HG03064 (cell line): ENCODE results near the gene SDF4.

Experiments used
- ATAC-seq: cut with Tn5 transposase; IDR thresholded peaks from one replicate; pipeline ENCODE4 v1.9.1; 2021; ENCODE audit warnings: low read depth; ENCODE audit not compliant: unreplicated experiment

The SDF4 gene

DNA sequence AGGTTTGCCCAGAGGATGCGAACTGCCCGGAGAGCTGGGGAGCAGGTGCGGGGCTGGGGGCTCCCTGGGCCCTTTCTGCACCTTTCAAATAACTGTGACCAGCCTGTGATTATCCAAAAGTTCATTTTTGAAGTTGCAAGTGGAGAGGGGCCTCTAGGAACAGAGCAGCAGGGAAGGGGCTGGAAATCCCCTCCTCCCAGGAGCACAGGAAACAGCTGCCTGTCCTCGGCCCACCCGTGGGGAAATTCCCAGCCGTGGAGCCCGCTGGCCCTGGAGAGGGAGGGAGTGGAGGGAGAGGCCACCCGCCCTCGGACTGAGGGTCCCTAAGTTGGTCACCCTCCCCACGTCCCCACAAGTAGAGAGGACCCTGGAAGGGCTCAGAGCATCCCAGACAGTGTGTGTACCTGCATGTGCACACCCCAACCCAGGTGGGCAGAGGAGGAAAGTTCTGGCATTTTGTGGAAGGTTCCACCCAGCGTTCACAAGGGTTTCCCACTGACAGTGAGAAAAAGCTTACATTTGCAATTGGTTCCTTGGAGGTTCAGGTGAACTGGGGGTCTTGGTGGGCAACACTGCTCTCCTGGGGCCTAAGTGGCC is 16.6 kb downstream of the SDF4 start:
- no peak for ATAC-seq

DNA sequence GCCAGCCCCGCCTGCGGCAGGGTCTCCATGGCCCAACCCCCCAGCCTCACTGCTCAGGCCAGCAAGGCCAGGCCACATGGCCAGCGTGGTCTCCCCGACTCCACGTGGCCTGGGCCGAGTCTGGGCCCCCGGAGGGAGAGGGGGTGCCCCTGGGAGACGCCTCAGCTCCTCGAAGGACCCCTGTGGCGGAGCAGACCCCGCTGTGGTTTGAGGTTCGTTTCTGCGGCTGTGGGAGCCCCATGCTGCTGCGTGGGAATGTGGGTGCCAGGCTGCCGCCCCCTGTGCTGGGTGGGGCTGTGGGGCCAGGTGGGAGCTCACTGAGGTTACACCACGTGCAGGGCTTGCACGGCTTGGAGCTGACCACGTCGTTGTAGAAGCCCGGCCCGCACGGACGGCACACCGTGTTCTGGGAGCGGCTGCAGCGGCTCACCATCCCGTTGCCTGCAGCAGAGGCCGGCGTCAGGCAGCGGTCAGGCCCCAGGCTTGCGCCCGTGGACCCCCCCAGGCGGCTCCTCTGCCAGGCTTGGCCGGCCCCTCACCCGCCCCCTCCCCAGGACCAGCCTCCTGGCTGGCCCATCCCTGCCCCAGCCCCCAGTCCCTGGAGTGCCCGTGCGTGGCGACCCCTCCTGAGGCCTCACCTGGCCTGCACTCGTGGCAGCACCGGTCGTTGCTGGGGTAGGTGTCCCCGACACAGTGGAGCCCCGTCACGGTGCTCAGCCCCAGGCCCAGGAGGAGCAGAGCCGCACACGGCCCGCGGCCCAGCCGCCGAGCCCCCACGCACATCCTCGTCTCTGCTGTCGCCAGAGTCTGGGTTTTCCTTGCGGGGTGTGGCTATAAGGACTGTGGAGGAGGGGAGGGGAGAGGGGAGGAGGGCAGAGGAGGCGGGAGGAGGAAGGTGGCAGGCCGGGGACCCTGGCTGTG is 18.2 kb downstream of the SDF4 start, which contains the start of gene TNFRSF4:
TNFRSF4 (minus strand) TSS at position 809 of the 921 bp plus-strand sequence; CDS start at position 783, 26 bp downstream.
- no peak for ATAC-seq

DNA sequence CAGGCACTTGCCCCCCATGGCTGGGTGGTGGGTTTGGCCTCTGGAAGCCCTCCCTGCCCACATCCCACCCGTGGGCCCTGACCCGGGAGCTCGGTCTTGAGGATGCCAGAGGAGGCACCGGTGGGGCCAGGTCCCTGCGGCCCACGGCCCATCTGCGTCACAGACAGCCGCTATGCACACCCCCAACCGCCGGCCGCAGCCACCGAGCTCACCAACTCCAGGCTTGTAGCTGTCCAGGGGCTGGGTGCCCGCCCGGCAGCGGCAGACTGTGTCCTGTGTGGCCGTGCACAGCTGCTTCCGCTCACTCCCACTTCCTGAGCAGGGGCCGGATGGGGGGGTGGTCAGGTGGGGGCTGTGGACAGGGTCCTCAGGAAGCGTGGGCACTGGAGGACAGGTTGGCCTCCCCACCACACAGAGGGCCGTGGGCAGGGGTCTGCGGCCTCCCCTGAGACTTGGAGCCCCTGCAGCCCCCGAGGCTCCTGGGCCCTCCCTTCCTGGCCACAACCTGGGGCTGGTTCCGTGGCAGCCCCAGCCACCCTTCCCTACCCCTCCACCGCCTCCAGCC is 18.9 kb downstream of the SDF4 start:
- no peak for ATAC-seq

DNA sequence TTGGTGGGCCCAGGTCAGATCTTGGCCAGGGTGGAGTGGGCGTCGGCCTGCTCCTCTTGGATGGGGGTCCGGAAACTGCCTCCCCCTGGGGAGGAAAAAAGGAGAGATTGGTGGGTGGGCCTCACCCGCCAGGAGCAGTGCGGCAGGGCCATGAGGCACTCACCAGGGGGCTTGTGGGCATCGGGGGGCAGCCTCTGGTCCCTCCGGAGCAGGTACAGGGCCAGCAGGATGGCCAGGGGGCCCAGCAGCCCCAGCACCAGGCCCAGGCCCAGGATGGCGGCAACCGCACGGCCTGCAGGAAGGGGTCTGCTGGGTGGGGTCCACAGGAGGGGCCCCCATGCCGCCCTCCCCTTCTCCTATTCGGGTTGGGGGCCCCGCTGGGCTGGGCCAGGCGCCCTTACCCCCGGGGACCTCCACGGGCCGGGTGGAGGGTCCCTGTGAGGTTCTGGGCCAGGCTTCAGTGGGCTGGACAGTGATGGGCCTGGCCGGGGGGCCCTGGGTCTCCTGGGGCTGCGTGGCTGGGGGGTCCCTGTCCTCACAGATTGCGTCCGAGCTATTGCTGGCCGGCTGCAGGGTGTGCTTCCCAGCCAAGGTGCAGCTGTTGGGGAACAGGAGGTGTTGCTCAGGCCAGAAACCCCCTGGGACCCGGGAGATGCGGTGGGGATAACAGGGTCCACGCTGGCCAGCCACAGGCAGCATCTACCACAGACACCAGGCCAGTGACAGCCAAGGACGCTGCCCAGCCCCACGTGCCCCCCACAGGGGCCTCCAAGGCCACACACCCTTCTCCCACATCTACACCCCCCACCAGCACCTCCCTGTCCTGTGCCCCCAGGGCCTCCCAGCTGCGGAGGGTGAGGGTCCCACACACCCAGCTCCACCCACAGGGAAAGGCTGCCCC is 20.0 kb downstream of the SDF4 start:
- ATAC-seq, result no peak

DNA sequence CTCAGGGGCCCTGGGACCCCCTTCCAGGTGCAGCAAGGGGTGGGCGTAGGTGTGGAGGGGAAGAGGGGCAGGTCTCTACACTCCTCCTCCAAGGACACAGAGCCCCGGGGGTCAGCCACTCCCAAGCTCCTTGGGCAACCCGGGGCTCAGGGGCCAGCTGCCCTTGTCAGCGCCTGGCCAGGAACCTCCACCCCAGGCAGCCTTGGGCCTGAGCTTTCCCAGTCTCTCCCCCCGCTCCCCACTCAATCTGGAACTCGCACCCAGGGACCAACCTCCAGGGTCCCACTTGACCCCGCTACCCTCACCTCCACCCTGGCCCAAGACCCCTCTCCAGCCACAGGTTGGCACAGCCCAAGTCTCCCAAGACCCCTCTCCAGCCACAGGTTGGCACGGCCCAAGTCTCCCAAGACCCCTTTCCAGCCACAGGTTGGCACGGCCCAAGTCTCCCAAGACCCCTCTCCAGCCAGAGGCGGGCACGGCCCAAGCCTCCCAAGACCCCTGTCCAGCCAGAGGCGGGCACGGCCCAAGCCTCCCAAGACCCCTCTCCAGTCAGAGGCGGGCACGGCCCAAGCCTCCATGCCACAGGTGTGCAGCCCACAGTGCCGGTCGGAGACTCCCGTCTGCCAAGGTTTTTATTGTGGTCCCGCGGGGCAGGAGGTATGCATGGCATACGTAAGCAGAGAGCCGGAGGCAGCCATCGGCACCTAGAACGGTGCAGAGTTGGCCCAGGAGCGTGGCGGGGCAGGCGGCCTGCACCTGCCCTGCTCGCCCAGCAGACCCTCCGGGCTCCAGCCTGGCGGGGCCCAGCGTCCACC is 20.9 kb downstream of the SDF4 start:
- no peak for ATAC-seq

DNA sequence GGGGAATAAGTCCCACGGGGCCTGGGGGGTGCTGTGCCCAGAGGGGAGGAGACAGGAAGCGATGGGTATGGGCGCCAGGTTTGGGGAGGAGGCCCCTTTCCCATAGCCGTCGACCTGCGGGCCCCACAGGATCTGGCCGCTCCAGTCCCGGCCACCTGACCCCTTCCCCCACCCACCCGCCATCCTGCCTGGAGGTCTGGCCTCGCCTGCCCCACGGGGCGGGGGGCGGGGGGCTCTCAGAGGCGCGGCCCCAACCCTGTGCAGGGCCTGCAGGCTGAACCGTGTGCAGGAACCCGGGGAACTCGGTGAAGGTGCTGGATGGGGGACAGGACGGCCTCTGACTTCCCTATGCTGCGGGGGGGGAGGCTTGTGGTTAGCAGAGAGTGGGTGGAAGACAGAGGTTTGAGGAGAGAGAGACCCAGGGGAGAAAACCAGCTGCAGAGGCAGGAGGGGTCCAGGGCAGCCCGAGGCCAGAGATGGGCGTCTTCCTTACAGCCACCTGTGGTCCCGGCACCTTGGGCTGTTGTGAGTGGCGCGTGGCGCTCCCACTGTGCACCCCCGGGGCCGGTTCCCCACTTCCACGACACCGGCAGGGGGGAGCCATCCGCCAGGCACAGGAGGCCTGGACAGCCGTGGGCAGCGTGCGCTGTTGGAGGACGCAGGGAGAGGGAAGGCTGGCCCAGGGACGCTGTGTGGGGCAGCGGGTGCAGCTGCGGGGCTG is 22.9 kb downstream of the SDF4 start:
- ATAC-seq, result no peak

DNA sequence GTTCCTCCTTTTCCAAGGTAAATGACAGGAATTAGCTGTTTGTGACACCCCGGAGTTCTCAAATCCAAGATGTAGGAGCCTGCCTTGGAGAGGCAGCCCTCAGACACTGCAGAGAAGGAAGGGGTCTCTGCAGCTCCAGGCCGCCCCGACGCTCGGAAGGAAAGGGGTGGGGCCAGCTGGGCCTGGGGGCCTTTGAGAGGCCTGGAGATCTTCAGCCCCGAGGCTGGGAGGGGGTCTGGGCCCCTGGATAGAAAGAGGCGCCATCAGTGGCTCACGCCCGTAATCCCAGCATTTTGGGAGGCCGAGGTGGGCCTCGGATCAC is 24.3 kb downstream of the SDF4 start:
- ATAC-seq, result no peak

DNA sequence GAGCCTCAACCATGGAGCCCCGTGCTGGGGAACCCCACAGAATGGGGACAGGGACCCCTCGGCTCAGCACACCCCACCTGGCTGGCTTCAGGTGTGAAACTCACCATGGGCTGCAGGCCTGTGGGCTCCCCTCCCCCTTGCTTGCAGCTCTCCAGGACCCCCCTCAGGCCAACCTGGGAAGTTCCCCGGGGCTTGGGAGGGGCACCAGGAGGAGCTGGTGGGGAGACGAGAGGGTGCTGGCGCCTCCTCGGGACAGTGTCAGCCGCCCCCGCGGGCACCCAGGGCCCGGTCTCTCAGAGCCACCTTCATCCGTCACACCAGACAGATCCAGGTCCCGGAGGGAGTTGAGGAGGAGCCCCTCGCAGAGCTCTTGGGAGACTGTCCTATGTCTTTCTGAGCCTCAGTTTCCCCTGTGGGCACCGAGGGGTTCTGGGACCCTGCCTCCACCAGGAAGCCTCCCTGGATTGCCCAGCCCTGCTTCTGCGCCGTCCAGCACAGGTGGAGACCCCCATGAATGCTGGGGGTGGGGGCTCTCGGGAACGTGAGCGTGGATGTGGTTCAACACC is 24.8 kb downstream of the SDF4 start:
- no peak for ATAC-seq

DNA sequence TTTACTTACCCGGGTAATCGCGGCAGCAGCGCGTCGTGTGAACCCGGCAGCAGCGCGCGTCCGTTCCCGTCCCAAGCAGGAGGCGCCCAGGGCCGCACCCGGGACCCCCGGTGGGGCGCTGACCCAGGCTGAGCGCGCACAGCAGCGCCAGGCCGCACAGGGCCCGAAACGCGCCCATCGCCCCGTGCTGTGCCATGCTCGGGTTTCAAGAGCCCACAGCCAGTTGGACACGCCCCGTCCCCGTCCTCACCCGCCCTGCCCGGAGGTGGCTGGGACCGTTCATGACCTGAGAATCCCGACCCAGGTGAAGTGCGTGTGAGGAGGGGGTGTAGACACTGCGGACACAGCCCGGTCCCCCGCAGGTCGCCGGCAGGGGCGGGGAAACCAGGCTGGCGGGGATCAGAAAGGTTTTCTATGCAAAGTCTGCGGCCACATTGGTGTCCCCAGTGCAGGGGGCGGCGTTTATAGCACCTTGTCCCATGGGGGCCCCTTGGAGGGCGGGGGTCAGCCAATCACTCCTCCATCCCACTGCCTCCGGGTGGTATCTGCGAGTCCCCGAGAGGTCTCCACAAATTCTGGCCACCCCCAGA is 25.3 kb downstream of the SDF4 start, which contains the start of gene TNFRSF18:
TNFRSF18 (minus strand) TSS at position 217 of the 590 bp plus-strand sequence; CDS start at position 196, 21 bp downstream.
- ATAC-seq, result no peak

DNA sequence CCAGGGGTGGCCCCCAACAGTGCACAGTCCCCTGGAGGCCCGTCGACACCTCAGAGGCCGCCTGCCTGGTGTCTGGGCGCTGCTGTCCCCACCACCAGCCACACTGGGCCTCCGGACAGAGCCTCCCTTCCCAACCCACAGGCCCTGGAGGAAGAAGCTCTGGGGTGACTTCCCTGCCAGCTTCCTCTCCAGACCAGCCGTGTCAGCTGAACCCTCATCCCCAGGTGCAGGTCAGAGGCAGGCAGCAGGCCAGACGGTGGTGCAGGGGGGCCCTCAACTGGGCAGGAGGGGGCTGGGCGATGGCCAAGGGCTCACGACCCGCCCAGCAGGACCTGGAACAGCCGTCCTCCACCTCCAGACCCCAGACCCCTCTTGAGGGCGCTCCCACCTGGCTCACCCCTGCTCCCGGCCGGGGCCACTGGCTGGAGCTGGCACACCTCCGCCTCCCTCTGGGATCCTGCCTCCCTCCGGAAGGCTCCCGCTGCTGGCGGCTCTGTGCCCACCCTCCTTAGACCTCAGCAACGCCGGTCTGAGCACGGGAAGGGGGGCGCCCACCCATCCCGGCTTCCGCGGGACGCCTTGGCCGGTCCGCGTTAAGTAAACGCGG is 25.9 kb downstream of the SDF4 start:
- no peak for ATAC-seq

DNA sequence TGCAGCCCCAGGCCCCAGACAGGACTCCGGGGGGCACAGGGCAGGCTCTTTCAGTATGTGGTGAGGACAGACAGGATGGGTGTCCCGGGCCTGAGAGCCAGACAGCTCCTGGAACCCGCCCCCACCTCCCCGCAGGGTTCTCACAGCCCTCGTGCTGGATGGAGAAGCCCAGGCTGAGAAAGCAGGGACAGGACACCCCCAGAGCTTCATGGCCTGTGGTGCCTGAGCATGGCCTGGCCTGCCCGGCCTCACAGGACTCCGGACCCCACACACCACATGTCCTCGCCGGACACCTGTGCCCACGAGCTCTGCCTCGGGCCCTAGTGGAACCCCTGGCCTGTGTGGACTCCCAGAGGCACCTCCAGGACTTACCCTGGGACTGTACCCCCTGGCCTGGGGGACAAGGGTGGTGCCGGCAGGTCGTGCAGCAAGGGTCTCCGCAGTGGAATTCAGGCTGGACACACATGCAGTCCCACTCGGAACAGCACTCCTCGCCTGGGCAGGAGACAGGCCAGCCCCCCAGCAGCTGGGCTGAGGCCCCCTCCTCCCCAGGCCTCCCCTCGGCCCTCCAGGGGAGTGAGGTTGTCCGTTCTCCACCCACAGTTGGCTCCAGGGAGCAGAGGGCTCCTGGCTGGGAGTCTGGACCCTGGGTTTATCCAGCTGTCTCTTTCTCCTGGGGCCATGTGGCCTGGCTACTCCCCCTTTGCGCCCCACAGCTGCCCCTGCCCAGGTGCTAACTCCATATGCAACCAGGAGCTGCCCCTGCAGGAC is 26.6 kb downstream of the SDF4 start:
- ATAC-seq, result no peak

DNA sequence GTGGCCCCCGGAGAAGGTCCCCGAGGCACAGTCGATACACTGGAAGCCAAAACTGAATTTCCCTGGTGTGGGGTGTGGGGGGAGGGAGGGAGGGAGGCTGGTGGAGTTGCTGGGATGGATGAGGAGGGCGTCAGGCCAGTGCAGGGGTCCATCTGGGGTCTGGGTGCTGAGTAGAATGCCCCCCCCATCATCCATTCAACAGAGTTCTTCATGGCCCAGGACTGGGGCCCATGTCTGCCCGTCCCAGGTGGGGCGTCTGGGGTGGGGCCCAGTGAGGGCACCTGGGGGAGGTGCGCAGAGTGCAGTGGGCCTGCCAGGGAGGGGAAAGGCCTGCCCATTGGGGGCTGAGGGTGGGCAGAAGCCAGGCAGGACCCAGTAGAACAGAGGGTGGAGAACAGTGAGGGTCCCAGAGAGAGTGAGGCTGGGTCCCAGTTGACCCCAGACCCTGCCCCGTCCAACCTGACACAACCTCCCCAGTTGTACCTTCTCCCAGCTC is 27.3 kb downstream of the SDF4 start:
- ATAC-seq, result no peak

DNA sequence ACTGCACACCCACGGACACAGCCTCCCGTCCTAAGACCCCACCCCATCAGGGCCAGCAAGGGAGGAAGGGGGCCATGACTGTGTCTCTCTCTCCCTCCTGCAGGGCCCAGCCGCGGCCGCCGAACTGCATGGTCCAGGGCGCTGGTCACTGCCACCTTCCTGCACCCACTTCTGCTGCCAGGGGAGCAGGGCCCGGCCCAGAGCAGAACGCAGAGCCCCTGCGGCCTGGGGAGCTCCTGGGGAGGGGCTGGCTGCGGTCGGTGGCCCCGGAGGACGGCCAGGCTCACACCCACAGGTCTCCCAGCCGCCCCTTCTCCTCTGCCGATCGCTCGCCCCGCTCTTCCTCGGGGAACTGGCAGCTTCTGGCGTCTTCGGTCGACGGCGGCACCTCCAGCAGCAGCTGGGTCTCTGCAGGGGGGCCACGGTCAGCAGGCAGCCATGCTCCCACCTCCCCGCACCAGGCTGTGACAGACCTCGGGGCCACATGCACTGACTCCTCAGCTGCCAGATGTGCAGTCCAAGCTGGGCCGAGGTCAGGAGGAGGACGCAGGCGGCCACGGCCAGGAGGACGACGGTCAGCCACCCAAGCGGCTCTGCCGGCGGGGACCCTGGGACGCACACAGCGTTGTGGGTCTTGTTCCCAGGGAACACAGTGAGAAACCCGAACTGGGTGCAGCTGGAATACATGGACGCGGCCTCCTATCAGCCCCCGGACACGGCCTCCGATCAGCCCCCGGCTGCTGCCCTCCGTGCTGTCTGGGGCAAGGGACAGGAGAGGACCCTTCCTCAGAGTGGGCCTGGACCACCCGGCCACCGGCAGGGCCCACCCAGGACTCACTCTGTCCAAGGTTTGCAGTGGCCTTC is 28.0 kb downstream of the SDF4 start:
- no peak for ATAC-seq

DNA sequence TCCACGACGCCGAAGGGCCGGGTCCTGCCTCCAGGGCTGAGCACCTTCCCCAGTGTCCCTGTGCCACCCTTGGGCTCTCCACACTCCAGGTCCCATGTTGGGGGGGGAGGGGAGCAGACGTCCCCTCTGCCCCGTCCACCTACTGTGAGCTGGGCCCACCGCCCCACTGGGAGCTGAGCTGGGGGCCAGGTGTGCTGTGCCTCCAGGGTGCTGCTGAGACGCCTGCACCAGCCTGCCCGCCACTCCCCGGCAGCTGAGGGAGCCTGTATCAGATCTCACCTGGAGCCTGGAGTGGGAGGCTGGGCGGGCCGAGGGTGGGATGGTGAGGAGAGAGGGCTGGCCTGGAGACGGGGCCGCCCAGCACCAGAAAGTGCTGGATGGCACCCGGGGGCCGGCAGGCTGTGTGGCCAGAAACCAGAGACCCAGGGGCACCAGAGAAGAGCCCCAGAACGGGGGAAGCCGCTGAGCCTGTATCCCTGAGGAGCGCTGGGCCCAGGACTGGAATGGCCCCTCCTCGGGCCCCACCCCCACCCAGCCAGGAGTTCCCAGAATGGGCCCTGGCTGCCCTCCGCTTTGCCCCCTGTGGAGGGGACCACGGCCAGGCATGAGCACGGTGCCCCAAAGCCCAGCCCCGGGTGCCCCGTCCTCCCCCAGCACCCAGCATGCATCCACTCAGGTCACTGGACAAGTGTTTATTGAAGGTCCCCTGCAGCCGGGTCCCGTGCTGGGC is 28.8 kb downstream of the SDF4 start:
- ATAC-seq, result no peak
